IMR-90 (cell line): ENCODE data around the gene YTHDC2. TPM values are rescaled to one million over a fixed set of nuclear protein-coding genes. Genes with fewer than 3 reads are reported as not detected.

Source experiments
- ATAC-seq: fragments of 200-7000 bp; cut with Tn5 transposase; 2 replicates; pipeline ENCODE4 v1.9.1; 2020; ENCODE audit warnings: low read depth, mild to moderate bottlenecking, moderate library complexity
- BruUV-seq: library from RNA; stranded (reverse); fragments of 400-500 nt; replicated peaks from 2 replicates; lab custom pipeline; 2021; lab: Mats Ljungman, UMichigan
- CTCF ChIA-PET: fragments of 300-600 bp; formaldehyde crosslinking; extraction: SDS; loops from one replicate; lab custom pipeline; 2021; ENCODE audit warnings: antibody characterized with exemption; lab: Yijun Ruan, JAX
- POLR2A ChIA-PET: fragments of 300-600 bp; sonication (Branson Sonifier 250); formaldehyde crosslinking; loops from one replicate; lab custom pipeline; 2022; ENCODE audit warnings: antibody characterized with exemption; ENCODE audit not compliant: unreplicated experiment; lab: Charles Lee
- DNase-seq: peaks from one replicate; pipeline ENCODE4 v3.0.0; 2013
- H2AFZ ChIP-seq: replicated peaks from 2 replicates; pipeline ENCODE3; 2013; ENCODE audit warnings: low read length, mild to moderate bottlenecking; ENCODE audit not compliant: poor library complexity
- H2AK5ac ChIP-seq: 2 replicates; pipeline ENCODE4 v1.6.1; 2013; ENCODE audit warnings: low read depth, low read length, inconsistent platforms
- H2AK9ac ChIP-seq: replicated peaks from 2 replicates; pipeline ENCODE3; 2013; ENCODE audit warnings: mild to moderate bottlenecking, low read depth, low read length, moderate library complexity; ENCODE audit not compliant: poor library complexity
- H2BK120ac ChIP-seq: 2 replicates; pipeline ENCODE4 v1.6.1; 2013; ENCODE audit warnings: low read depth, low read length, inconsistent platforms
- H2BK15ac ChIP-seq: 3 replicates; pipeline ENCODE4 v1.6.1; 2013; ENCODE audit warnings: low read depth, low read length, inconsistent platforms
- H2BK20ac ChIP-seq: 2 replicates; pipeline ENCODE4 v1.6.1; 2013; ENCODE audit warnings: low read depth, mild to moderate bottlenecking, inconsistent platforms, low read length, moderate library complexity
- H2BK5ac ChIP-seq: 2 replicates; pipeline ENCODE4 v1.6.1; 2013; ENCODE audit warnings: mild to moderate bottlenecking, low read depth, low read length, inconsistent platforms; ENCODE audit not compliant: poor library complexity, severe bottlenecking
- H3K14ac ChIP-seq: replicated peaks from 2 replicates; pipeline ENCODE4 v1.6.1; 2013; ENCODE audit warnings: low read depth, low read length, inconsistent platforms
- H3K18ac ChIP-seq: 2 replicates; pipeline ENCODE4 v1.6.1; 2013; ENCODE audit warnings: low read depth, low read length, control low read depth
- H3K23ac ChIP-seq: 2 replicates; pipeline ENCODE4 v1.6.1; 2013; ENCODE audit warnings: low read depth, low read length, inconsistent platforms
- H3K27ac ChIP-seq: 2 replicates; pipeline ENCODE4 v1.5.1; 2013; ENCODE audit warnings: mild to moderate bottlenecking, control low read depth, low read length; ENCODE audit not compliant: insufficient read depth
- H3K27me3 ChIP-seq: 2 replicates; pipeline ENCODE4 v1.6.1; 2013; ENCODE audit warnings: low read length; ENCODE audit not compliant: control insufficient read depth, insufficient read depth
- H3K36me3 ChIP-seq: 2 replicates; pipeline ENCODE4 v1.6.1; 2013; ENCODE audit warnings: low read length, mixed read lengths; ENCODE audit not compliant: control insufficient read depth, insufficient read depth
- H3K4ac ChIP-seq: 2 replicates; pipeline ENCODE4 v1.6.1; 2013; ENCODE audit warnings: low read depth, low read length, inconsistent platforms
- H3K4me1 ChIP-seq: 2 replicates; pipeline ENCODE4 v1.6.1; 2013; ENCODE audit warnings: low read length, mixed read lengths; ENCODE audit not compliant: control insufficient read depth, insufficient read depth
- H3K4me2 ChIP-seq: 2 replicates; pipeline ENCODE4 v1.6.1; 2013; ENCODE audit warnings: low read depth, mild to moderate bottlenecking, control low read depth, low read length, moderate library complexity
- H3K4me3 ChIP-seq: 2 replicates; pipeline ENCODE4 v1.5.1; 2013; ENCODE audit warnings: low read depth, mild to moderate bottlenecking, control low read depth, low read length, moderate library complexity; ENCODE audit not compliant: insufficient read depth
- H3K56ac ChIP-seq: 2 replicates; pipeline ENCODE4 v1.6.1; 2013; ENCODE audit warnings: low read length, inconsistent platforms; ENCODE audit not compliant: insufficient read depth; ENCODE audit errors: extremely low read depth
- H3K79me1 ChIP-seq, 2 experiments: 2 replicates each; pipeline ENCODE4 v1.6.1; 2013; ENCODE audit warnings: low read length in 2 of 2, inconsistent platforms in 1 of 2, low read depth in 1 of 2
- H3K9ac ChIP-seq: 2 replicates; pipeline ENCODE4 v1.6.1; 2013; ENCODE audit warnings: low read depth, low read length, control low read depth
- H3K9me1 ChIP-seq: 2 replicates; pipeline ENCODE4 v1.6.1; 2013; ENCODE audit warnings: low read length, inconsistent platforms; ENCODE audit not compliant: insufficient read depth
- H3K9me3 ChIP-seq: 2 replicates; pipeline ENCODE4 v1.6.1; 2013; ENCODE audit warnings: low read length; ENCODE audit not compliant: control insufficient read depth, insufficient read depth
- H4K20me1 ChIP-seq: 2 replicates; pipeline ENCODE4 v1.6.1; 2013; ENCODE audit warnings: low read length, inconsistent platforms; ENCODE audit not compliant: insufficient read depth
- H4K5ac ChIP-seq: 2 replicates; pipeline ENCODE4 v1.6.1; 2013; ENCODE audit warnings: mild to moderate bottlenecking, low read depth, low read length, control low read depth
- H4K8ac ChIP-seq, 2 experiments: 2 replicates each; pipeline ENCODE4 v1.6.1; 2013; ENCODE audit warnings: low read depth in 2 of 2, low read length in 2 of 2, control low read depth in 1 of 2, inconsistent platforms in 1 of 2
- H4K91ac ChIP-seq: 2 replicates; pipeline ENCODE4 v1.6.1; 2013; ENCODE audit warnings: low read depth, low read length, inconsistent platforms; ENCODE audit not compliant: insufficient read depth
- BHLHE40 ChIP-seq: fragments of 150-350 bp; IDR thresholded peaks from 2 replicates; pipeline ENCODE4 v1.6.1; 2016; ENCODE audit warnings: mild to moderate bottlenecking, low read depth, low read length
- CEBPB ChIP-seq: IDR thresholded peaks from 2 replicates; pipeline ENCODE4 v1.6.1; 2012; ENCODE audit warnings: low read depth, low read length, improper control_type of control experiment
- FOS ChIP-seq: fragments of 150-350 bp; IDR thresholded peaks from 2 replicates; pipeline ENCODE4 v1.6.1; 2016; ENCODE audit warnings: low read depth, low read length
- MAFK ChIP-seq: IDR thresholded peaks from 2 replicates; pipeline ENCODE4 v1.6.1; 2012; ENCODE audit warnings: low read depth, low read length, improper control_type of control experiment
- MAZ ChIP-seq: IDR thresholded peaks from 2 replicates; pipeline ENCODE4 v1.6.1; 2012; ENCODE audit warnings: low read depth, mild to moderate bottlenecking, low read length, improper control_type of control experiment, moderate library complexity, borderline replicate concordance
- MXI1 ChIP-seq: IDR thresholded peaks from 2 replicates; pipeline ENCODE4 v1.6.1; 2012; ENCODE audit warnings: low read depth, mild to moderate bottlenecking, low read length, moderate library complexity, borderline replicate concordance
- NFE2L2 ChIP-seq: fragments of 150-350 bp; IDR thresholded peaks from 2 replicates; pipeline ENCODE4 v1.6.1; 2016; ENCODE audit warnings: low read depth, mild to moderate bottlenecking, low read length
- POLR2A ChIP-seq: IDR thresholded peaks from 2 replicates; pipeline ENCODE4 v1.6.1; 2012; ENCODE audit warnings: mild to moderate bottlenecking, low read depth, low read length
- RAD21 ChIP-seq: IDR thresholded peaks from 2 replicates; pipeline ENCODE4 v1.6.1; 2012; ENCODE audit warnings: low read length, improper control_type of control experiment
- RCOR1 ChIP-seq: IDR thresholded peaks from 2 replicates; pipeline ENCODE4 v1.6.1; 2012; ENCODE audit warnings: mild to moderate bottlenecking, low read length, improper control_type of control experiment; ENCODE audit not compliant: insufficient replicate concordance
- RFX5 ChIP-seq: IDR thresholded peaks from 2 replicates; pipeline ENCODE4 v1.8.0; 2012; ENCODE audit warnings: low read depth, mild to moderate bottlenecking, low read length, moderate library complexity
- SMC3 ChIP-seq: fragments of 150-350 bp; IDR thresholded peaks from 2 replicates; pipeline ENCODE4 v1.6.1; 2016; ENCODE audit warnings: low read depth, mild to moderate bottlenecking, antibody characterized with exemption, low read length, moderate library complexity
- WGBS, 2 experiments: methylation state at CpG; one replicate each; pipeline versions ENCODE4 v1.1.5 to v1.1.7; 2013; ENCODE audit warnings: missing lambda C conversion rate in 2 of 2; ENCODE audit not compliant: insufficient read length in 1 of 2; ENCODE audit errors: extremely low coverage in 2 of 2; 5-methylcytosine and 5-hydroxymethylcytosine counted together
- dilution Hi-C: fragments of 300-500 bp; cut with HindIII; formaldehyde crosslinking; loops from one replicate; pipeline ENCODE4 v1.14.3; 2018; ENCODE audit warnings: low sequenced_read_pairs; ENCODE audit not compliant: unreplicated experiment
- in situ Hi-C: fragments of 300-500 bp; cut with MboI; formaldehyde crosslinking; loops from 3 replicates; pipeline ENCODE4 v1.14.3; 2019; ENCODE audit warnings: low sequenced_read_pairs, inconsistent platforms, mixed read lengths
- intact Hi-C: fragments of 100-400 bp; cut with micrococcal nuclease; formaldehyde crosslinking; loops from 2 replicates; pipeline ENCODE4 v1.10.0; 2022
- polyA plus RNA-seq, 3 experiments: library from polyadenylated mRNA; depleted of rRNA; stranded (reverse); fragments of >200 nt; gene quantifications; 2 replicates each; pipeline ENCODE4 v1.2.3, GENCODE V29; 2012; ENCODE audit warnings: low replicate concordance in 1 of 3
- total RNA-seq: library from RNA; depleted of rRNA; stranded (reverse); fragments of >200 nt; gene quantifications from 2 replicates; pipeline ENCODE4 v1.2.3, GENCODE V29; 2012
- TF ChIP-seq, protein P1 (sequence below): fragments of 150-350 bp; IDR thresholded peaks from 2 replicates; pipeline ENCODE4 v1.6.1; 2016; ENCODE audit warnings: low read depth, mild to moderate bottlenecking, low read length, moderate library complexity, borderline replicate concordance
- TF ChIP-seq, protein P2 (sequence below): conservative IDR thresholded peaks from 2 replicates; pipeline ENCODE4 v1.5.1; 2012; ENCODE audit warnings: mild to moderate bottlenecking, low read depth, low read length, improper control_type of control experiment

Gene YTHDC2
- total and polyA plus RNA-seq, 2 of the 4 experiments (the other 2 are of a cell fraction), result 6.5 to 13.4 TPM

DNA sequence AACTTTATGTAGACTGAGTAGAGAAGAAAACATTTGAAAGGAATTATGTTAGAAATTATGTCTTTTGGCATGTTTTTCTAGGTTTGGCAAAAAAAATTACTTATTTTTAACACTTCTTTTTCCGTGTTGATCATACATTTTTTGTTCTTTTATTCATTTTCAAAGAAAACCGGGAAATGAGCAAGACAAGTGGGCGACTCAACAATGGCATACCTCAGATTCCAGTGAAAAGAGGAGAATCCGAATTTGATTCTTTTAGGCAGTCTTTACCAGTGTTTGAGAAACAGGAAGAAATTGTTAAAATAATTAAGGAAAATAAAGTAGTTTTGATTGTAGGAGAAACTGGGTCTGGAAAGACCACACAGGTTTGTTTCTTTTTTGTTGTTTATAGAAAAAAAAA lies 12.9 kb downstream of the YTHDC2 start:
- WGBS, 2 experiments, result no CpG with 5 or more reads among the region's 4 CpGs
- no peak overlapping the region for H3K23ac ChIP-seq
- no peak overlapping the region for H3K4me2 ChIP-seq
- intact Hi-C loops (no loop called here), dilution Hi-C loops (no loop called here), in situ Hi-C loops (no loop called here)
- BruUV-seq, result no TSS peak
- H3K9me3 ChIP-seq, result peaks cover 4% of the 10 kb centered on the region
- TF ChIP-seq RCOR1 (no peak), MAFK (no peak), MAZ (no peak), CEBPB (no peak), SMC3 (no peak), POLR2A (no peak), MXI1 (no peak), NFE2L2 (no peak), RFX5 (no peak), FOS (no peak), BHLHE40 (no peak), RAD21 (no peak)
- TF ChIP-seq, protein P1, sequence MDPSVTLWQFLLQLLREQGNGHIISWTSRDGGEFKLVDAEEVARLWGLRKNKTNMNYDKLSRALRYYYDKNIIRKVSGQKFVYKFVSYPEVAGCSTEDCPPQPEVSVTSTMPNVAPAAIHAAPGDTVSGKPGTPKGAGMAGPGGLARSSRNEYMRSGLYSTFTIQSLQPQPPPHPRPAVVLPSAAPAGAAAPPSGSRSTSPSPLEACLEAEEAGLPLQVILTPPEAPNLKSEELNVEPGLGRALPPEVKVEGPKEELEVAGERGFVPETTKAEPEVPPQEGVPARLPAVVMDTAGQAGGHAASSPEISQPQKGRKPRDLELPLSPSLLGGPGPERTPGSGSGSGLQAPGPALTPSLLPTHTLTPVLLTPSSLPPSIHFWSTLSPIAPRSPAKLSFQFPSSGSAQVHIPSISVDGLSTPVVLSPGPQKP, result no peak
- TF ChIP-seq, protein P2, sequence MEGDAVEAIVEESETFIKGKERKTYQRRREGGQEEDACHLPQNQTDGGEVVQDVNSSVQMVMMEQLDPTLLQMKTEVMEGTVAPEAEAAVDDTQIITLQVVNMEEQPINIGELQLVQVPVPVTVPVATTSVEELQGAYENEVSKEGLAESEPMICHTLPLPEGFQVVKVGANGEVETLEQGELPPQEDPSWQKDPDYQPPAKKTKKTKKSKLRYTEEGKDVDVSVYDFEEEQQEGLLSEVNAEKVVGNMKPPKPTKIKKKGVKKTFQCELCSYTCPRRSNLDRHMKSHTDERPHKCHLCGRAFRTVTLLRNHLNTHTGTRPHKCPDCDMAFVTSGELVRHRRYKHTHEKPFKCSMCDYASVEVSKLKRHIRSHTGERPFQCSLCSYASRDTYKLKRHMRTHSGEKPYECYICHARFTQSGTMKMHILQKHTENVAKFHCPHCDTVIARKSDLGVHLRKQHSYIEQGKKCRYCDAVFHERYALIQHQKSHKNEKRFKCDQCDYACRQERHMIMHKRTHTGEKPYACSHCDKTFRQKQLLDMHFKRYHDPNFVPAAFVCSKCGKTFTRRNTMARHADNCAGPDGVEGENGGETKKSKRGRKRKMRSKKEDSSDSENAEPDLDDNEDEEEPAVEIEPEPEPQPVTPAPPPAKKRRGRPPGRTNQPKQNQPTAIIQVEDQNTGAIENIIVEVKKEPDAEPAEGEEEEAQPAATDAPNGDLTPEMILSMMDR, result no peak
- no peak overlapping the region for H3K14ac ChIP-seq
- no peak overlapping the region for H2AFZ ChIP-seq
- H4K20me1 ChIP-seq, result no peaks in the 10 kb centered on the region; the same call in 1 of the 2 replicates
- H3K9ac ChIP-seq, result no peak overlapping the region
- no peak overlapping the region for H2BK15ac ChIP-seq
- DNase-seq, result no peak
- no peak overlapping the region for H3K4ac ChIP-seq
- no peak overlapping the region for H2BK120ac ChIP-seq
- H2BK20ac ChIP-seq, result no peak overlapping the region
- H2BK5ac ChIP-seq, result no peak overlapping the region
- H3K79me1 ChIP-seq, result peaks cover 8 to 19% of the 10 kb centered on the region in 2 experiments
- CTCF ChIA-PET, result no interaction called here
- no peak overlapping the region for H4K8ac ChIP-seq
- H3K4me1 ChIP-seq, result peaks cover 2% of the 10 kb centered on the region
- POLR2A ChIA-PET, result no interaction called here
- H4K91ac ChIP-seq, result no peak overlapping the region
- no peak for ATAC-seq
- no peak overlapping the region for H2AK5ac ChIP-seq
- H3K36me3 ChIP-seq, result peaks cover 8% of the 10 kb centered on the region
- H3K27ac ChIP-seq, result no peak overlapping the region
- H3K4me3 ChIP-seq, result no peak overlapping the region
- no peak overlapping the region for H4K5ac ChIP-seq
- H3K18ac ChIP-seq, result no peak overlapping the region
- H3K9me1 ChIP-seq, result no peaks in the 10 kb centered on the region
- no peaks in the 10 kb centered on the region for H3K27me3 ChIP-seq
- no peak overlapping the region for H2AK9ac ChIP-seq
- no peak overlapping the region for H3K56ac ChIP-seq
